K562 (cell line): ENCODE results near the gene CYP11A1. TPM values are rescaled to one million over a fixed set of nuclear protein-coding genes. Genes with fewer than 3 reads are reported as not detected.

ENCODE experiments used
- ATF1 ChIP-seq, 2 experiments: fragments of 450-650 bp in 1 of 2; IDR thresholded peaks; 2 replicates each; pipeline ENCODE4 v1.6.1; 2016; ENCODE audit warnings: missing compliant biosample characterization in 1 of 2, missing genetic modification characterization in 1 of 2
- BRF2 ChIP-seq: IDR thresholded peaks from 3 replicates; pipeline ENCODE4 v1.6.1; 2011; ENCODE audit warnings: borderline replicate concordance, mild to moderate bottlenecking; ENCODE audit not compliant: insufficient read length, insufficient read depth
- CBX3 ChIP-seq, 2 experiments: IDR thresholded peaks; 1 replicate in 1 of 2; 2 replicates in 1 of 2; pipeline ENCODE4 v1.6.1; 2012; ENCODE audit warnings: inconsistent platforms in 2 of 2, low read length in 2 of 2, borderline replicate concordance in 1 of 2, control low read depth in 1 of 2
- CXXC5 ChIP-seq: fragments of 250-450 bp; sonication (Bioruptor Pico); IDR thresholded peaks from 2 replicates; pipeline ENCODE4 v1.8.0; 2022; ENCODE audit warnings: inconsistent platforms, mild to moderate bottlenecking, moderate library complexity
- FOXA3 ChIP-seq, 2 experiments: fragments of 450-650 bp in 1 of 2; sonication (generic) in 1 of 2; formaldehyde crosslinking; IDR thresholded peaks in 1 of 2; conservative IDR thresholded peaks in 1 of 2; 2 replicates each; pipeline versions ENCODE4 v1.4.0 to v1.8.0; 2020 to 2022; ENCODE audit warnings: mild to moderate bottlenecking in 2 of 2, missing genetic modification reagents in 1 of 2
- HDAC8 ChIP-seq: fragments of 450-650 bp; IDR thresholded peaks from 2 replicates; pipeline ENCODE4 v1.6.1; 2016; ENCODE audit warnings: mild to moderate bottlenecking, missing genetic modification characterization, moderate library complexity, missing compliant biosample characterization
- HNRNPUL1 ChIP-seq: fragments of 200-400 bp; formaldehyde crosslinking; IDR thresholded peaks from 2 replicates; pipeline ENCODE4 v1.6.1; 2017; ENCODE audit warnings: low read length
- KDM5B ChIP-seq: fragments of 200-600 bp; sonication (generic); IDR thresholded peaks from 2 replicates; pipeline ENCODE4 v1.6.1; 2012; ENCODE audit warnings: low read depth, mild to moderate bottlenecking, moderate library complexity, low read length, control low read depth, inconsistent platforms; ENCODE audit not compliant: insufficient replicate concordance
- NEUROD1 ChIP-seq: fragments of 150-350 bp; IDR thresholded peaks from 2 replicates; pipeline ENCODE4 v1.6.1; 2014; ENCODE audit warnings: borderline replicate concordance, low read length, low read depth; ENCODE audit not compliant: partially characterized antibody
- PCBP2 ChIP-seq: fragments of 200-400 bp; formaldehyde crosslinking; IDR thresholded peaks from 2 replicates; pipeline ENCODE4 v1.6.1; 2018; ENCODE audit warnings: low read length, low read depth, mild to moderate bottlenecking, moderate library complexity; ENCODE audit not compliant: poor library complexity, severe bottlenecking
- TRIM24 ChIP-seq, 2 experiments: fragments of 450-650 bp; IDR thresholded peaks; 2 replicates each; pipeline ENCODE4 v1.6.1; 2016
- USF2 ChIP-seq: sonication (generic); formaldehyde crosslinking; IDR thresholded peaks from 2 replicates; pipeline ENCODE4 v1.5.0; 2020; ENCODE audit warnings: missing genetic modification reagents
- XRCC4 ChIP-seq: IDR thresholded peaks from one replicate; pipeline ENCODE4 v1.6.1; 2011; ENCODE audit not compliant: insufficient read depth, insufficient read length; ENCODE audit errors: extremely low read depth
- ZFP30 ChIP-seq: fragments of 250-450 bp; sonication (Bioruptor Pico); IDR thresholded peaks from 2 replicates; pipeline ENCODE4 v1.8.0; 2022; ENCODE audit warnings: moderate library complexity, mild to moderate bottlenecking, inconsistent platforms, borderline replicate concordance
- ZNF263 ChIP-seq: sonication (generic); formaldehyde crosslinking; IDR thresholded peaks from 2 replicates; pipeline ENCODE4 v1.8.0; 2022; ENCODE audit warnings: mild to moderate bottlenecking, missing genetic modification reagents, borderline replicate concordance
- ZNF592 ChIP-seq: fragments of 450-650 bp; IDR thresholded peaks from 2 replicates; pipeline ENCODE4 v1.6.1; 2017; ENCODE audit warnings: antibody characterized with exemption, mild to moderate bottlenecking
- ZNF717 ChIP-seq: fragments of 250-450 bp; sonication (Bioruptor Pico); IDR thresholded peaks from 2 replicates; pipeline ENCODE4 v1.5.0; 2021
- polyA plus RNA-seq, 8 experiments: library from polyadenylated mRNA; depleted of rRNA in 4 of 8; stranded (reverse) in 5 of 8; unstranded in 3 of 8; fragments of >200 nt; fragmentation: Nextera tagmentation in 2 of 8; fragmentation: Illumina TruSeq in 1 of 8; extraction: Ambion mirVana in 2 of 8; extraction: Trizol in 1 of 8; gene quantifications; 2 replicates each; pipeline versions ENCODE4 v1.2.1 to v1.2.3, GENCODE V29; 2011 to 2014; ENCODE audit warnings: inconsistent platforms in 1 of 8, missing spikeins in 1 of 8
- total RNA-seq, 7 experiments: library from RNA; depleted of rRNA in 6 of 7; stranded (reverse); fragments of >200 nt in 6 of 7; fragmentation: Illumina TruSeq in 2 of 7; extraction: Trizol in 2 of 7; gene quantifications; 2 replicates each; pipeline versions ENCODE4 v1.2.1 to v1.2.3, GENCODE V29; 2011 to 2021; ENCODE audit warnings: low replicate concordance in 1 of 7
- TF ChIP-seq, protein P1 (sequence below), 2 experiments: fragments of 450-650 bp; conservative IDR thresholded peaks; 2 replicates each; pipeline ENCODE4 v1.6.1; 2017; ENCODE audit warnings: mild to moderate bottlenecking in 2 of 2, moderate library complexity in 2 of 2

Gene CYP11A1
- total and polyA plus RNA-seq, 9 of the 15 experiments (the other 6 are each of a cell fraction or from before 2014, with no cell fraction given) = 0.06 to 0.24 (median 0.10) TPM; not detected in 4

- TF ChIP-seq ZNF592 = no peak
- no peak for TF ChIP-seq TRIM24 (IDR thresholded peaks at IDR 0.05)
- peak; percentile 38 for TF ChIP-seq NEUROD1
- TF ChIP-seq, protein P1, sequence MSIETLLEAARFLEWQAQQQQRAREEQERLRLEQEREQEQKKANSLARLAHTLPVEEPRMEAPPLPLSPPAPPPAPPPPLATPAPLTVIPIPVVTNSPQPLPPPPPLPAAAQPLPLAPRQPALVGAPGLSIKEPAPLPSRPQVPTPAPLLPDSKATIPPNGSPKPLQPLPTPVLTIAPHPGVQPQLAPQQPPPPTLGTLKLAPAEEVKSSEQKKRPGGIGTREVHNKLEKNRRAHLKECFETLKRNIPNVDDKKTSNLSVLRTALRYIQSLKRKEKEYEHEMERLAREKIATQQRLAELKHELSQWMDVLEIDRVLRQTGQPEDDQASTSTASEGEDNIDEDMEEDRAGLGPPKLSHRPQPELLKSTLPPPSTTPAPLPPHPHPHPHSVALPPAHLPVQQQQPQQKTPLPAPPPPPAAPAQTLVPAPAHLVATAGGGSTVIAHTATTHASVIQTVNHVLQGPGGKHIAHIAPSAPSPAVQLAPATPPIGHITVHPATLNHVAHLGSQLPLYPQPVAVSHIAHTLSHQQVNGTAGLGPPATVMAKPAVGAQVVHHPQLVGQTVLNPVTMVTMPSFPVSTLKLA (conservative IDR thresholded peaks at IDR 0.05) = peak; percentile 62 to 78
- no peak for TF ChIP-seq KDM5B
- TF ChIP-seq HDAC8 (tag) = no peak
- no peak for TF ChIP-seq BRF2
- peak; percentile 51 for TF ChIP-seq ZNF263 (CRISPR knock-in tag)
- TF ChIP-seq ZNF717 (CRISPR knock-in tag) = no peak
- no peak for TF ChIP-seq XRCC4
- no peak for TF ChIP-seq ZFP30 (CRISPR knock-in tag)
- TF ChIP-seq HNRNPUL1 = no peak
- no peak for TF ChIP-seq FOXA3 (CRISPR knock-in tag; conservative IDR thresholded peaks at IDR 0.05 in 1 of 2, IDR thresholded peaks at IDR 0.05 in 1 of 2)
- TF ChIP-seq ATF1 (CRISPR knock-in tag; IDR thresholded peaks at IDR 0.05) = no peak
- TF ChIP-seq ATF1 (tag; IDR thresholded peaks at IDR 0.05) = no peak; the same call in 1 of the 2 replicates
- TF ChIP-seq CXXC5 = peak; percentile 36; the same call in 1 of the 2 replicates
- TF ChIP-seq PCBP2 = no peak
- no peak; a peak in 1 of 3 replicates for TF ChIP-seq CBX3 (IDR thresholded peaks at IDR 0.05; ENCODE audit: borderline replicate concordance in 1 of 2, low read length in 2 of 2)
- TF ChIP-seq USF2 = no peak
These were observed 6.5 kb upstream of the CYP11A1 start (continued) for GRCh38 chr15:74373731-74374647.
